Measurements from ENCODE around the gene FAM110A. TPM values are rescaled to one million over a fixed set of nuclear protein-coding genes. Genes with fewer than 3 reads are reported as not detected.

Gene FAM110A
- total and polyA plus RNA-seq, 9 of the 15 experiments (the other 6 are each of a cell fraction or from before 2014, with no cell fraction given): 0.73 to 15.5 (median 3.6) TPM

GRCh38 chr20:870758-871157 is 37.2 kb downstream of the FAM110A start:
- DNase-seq (ENCODE audit: extremely low read depth in 1 of 4, low spot score in 3 of 4) (no peak), FAIRE-seq (no peak), ATAC-seq (no peak)
- TF ChIP-seq RBM25 (IDR thresholded peaks at IDR 0.05; ENCODE audit: low read depth, low read length, severe bottlenecking): peak; percentile 56
- TF ChIP-seq CCNT2 (IDR thresholded peaks at IDR 0.05; ENCODE audit: borderline replicate concordance, extremely low read depth, insufficient read length, low read depth, low read length): no peak
- no peaks in the 10 kb centered on the region for H3K4me1 ChIP-seq (replicated peaks in 1 of 2; ENCODE audit: control insufficient read depth in 2 of 2, insufficient read depth in 2 of 2, low read length in 2 of 2)
- POLR2A ChIA-PET: interaction anchor here (0.6 to 1.3 kb wide), 2 partner anchors 12 to 1175 kb away, joined by 3 read pairs; no protein-coding TSS in a partner anchor
- 3% methylated on average over 3 of the region's 3 CpGs for WGBS (ENCODE audit: insufficient coverage, low coverage, missing lambda C conversion rate)
- no TSS peak for BruUV-seq (replicated peaks)
- in situ Hi-C loops (cut with MboI): no loop called here
- no peak overlapping the region for H2AFZ ChIP-seq (ENCODE audit: low read depth, low read length)
- no peaks in the 10 kb centered on the region for H3K9me3 ChIP-seq (replicated peaks; ENCODE audit: control insufficient read depth, insufficient read depth, low read depth, low read length)
- H3K9ac ChIP-seq (ENCODE audit: insufficient read depth in 1 of 2, low read depth in 2 of 2, low read length in 2 of 2): no peak overlapping the region
- no peaks in the 10 kb centered on the region for H3K36me3 ChIP-seq (ENCODE audit: control insufficient read depth, insufficient read depth, low read length)
- peaks cover 0 to 30% of the 10 kb centered on the region in 2 experiments; a peak in 2 of 5 replicates for H3K27me3 ChIP-seq (ENCODE audit: control insufficient read depth in 2 of 2, insufficient read depth in 2 of 2, low read length in 2 of 2)
- CTCF ChIA-PET (ENCODE audit: low intra/inter-chr PET ratio): no interaction called here
- H3K4me2 ChIP-seq (ENCODE audit: insufficient read depth, low read length): no peak overlapping the region
- no peaks in the 10 kb centered on the region for H3K79me2 ChIP-seq (ENCODE audit: control insufficient read depth, insufficient read depth, low read length)
- H3K27ac ChIP-seq (ENCODE audit: extremely low read depth, low read depth, low read length): no peak overlapping the region
- H3K9me1 ChIP-seq (ENCODE audit: control insufficient read depth, insufficient read depth, low read length): no peaks in the 10 kb centered on the region
- intact Hi-C loops (cut with micrococcal nuclease): no loop called here
- H3K4me3 ChIP-seq: no peak overlapping the region
- no peaks in the 10 kb centered on the region for H4K20me1 ChIP-seq (replicated peaks; ENCODE audit: control insufficient read depth, insufficient read depth, low read length)

- H3K79me2 ChIP-seq (ENCODE audit: control insufficient read depth, insufficient read depth, low read length): no peaks in the 10 kb centered on the region
- BruUV-seq (replicated peaks): no TSS peak
- H3K9ac ChIP-seq (ENCODE audit: insufficient read depth in 1 of 2, low read depth in 2 of 2, low read length in 2 of 2): no peak overlapping the region
- ChIA-PET POLR2A (no interaction called here), CTCF (ENCODE audit: low intra/inter-chr PET ratio) (no interaction called here)
- H3K4me2 ChIP-seq (ENCODE audit: insufficient read depth, low read length): no peak overlapping the region
- in situ Hi-C loops (cut with MboI) (no loop called here), intact Hi-C loops (cut with micrococcal nuclease) (no loop called here)
- H3K27me3 ChIP-seq (ENCODE audit: control insufficient read depth in 2 of 2, insufficient read depth in 2 of 2, low read length in 2 of 2): peaks cover 0 to 30% of the 10 kb centered on the region in 2 experiments; a peak in 2 of 5 replicates
- no peaks in the 10 kb centered on the region for H3K9me3 ChIP-seq (replicated peaks; ENCODE audit: control insufficient read depth, insufficient read depth, low read depth, low read length)
- H3K9me1 ChIP-seq (ENCODE audit: control insufficient read depth, insufficient read depth, low read length): no peaks in the 10 kb centered on the region
- no peak overlapping the region for H3K27ac ChIP-seq (ENCODE audit: extremely low read depth, low read depth, low read length)
- DNase-seq (ENCODE audit: extremely low read depth in 1 of 4, low spot score in 3 of 4) (no peak), ATAC-seq (no peak), FAIRE-seq (no peak)
- no peaks in the 10 kb centered on the region for H4K20me1 ChIP-seq (replicated peaks; ENCODE audit: control insufficient read depth, insufficient read depth, low read length)
- no peak overlapping the region for H3K4me3 ChIP-seq
- no peak overlapping the region for H2AFZ ChIP-seq (ENCODE audit: low read depth, low read length)
- H3K36me3 ChIP-seq (ENCODE audit: control insufficient read depth, insufficient read depth, low read length): no peaks in the 10 kb centered on the region
- H3K4me1 ChIP-seq (replicated peaks in 1 of 2; ENCODE audit: control insufficient read depth in 2 of 2, insufficient read depth in 2 of 2, low read length in 2 of 2): no peaks in the 10 kb centered on the region
- no peak for TF ChIP-seq NR2C2 (CRISPR knock-in tag; IDR thresholded peaks at IDR 0.05)
- no peak for TF ChIP-seq NR2C2 (tag; IDR thresholded peaks at IDR 0.05)
- no peak for TF ChIP-seq MBD1 (CRISPR knock-in tag; IDR thresholded peaks at IDR 0.05)
- no peak for TF ChIP-seq ZNF436 (CRISPR knock-in tag; IDR thresholded peaks at IDR 0.05)
- no peak for TF ChIP-seq ESRRB (CRISPR knock-in tag; IDR thresholded peaks at IDR 0.05; ENCODE audit: borderline replicate concordance)
- no peak for TF ChIP-seq ZSCAN29 (IDR thresholded peaks at IDR 0.05)
- no peak for TF ChIP-seq CBFA2T3 (IDR thresholded peaks at IDR 0.05)
- TF ChIP-seq RBM17 (IDR thresholded peaks at IDR 0.05; ENCODE audit: borderline replicate concordance, low read depth, low read length): no peak
- no peak for TF ChIP-seq FOXJ3 (CRISPR knock-in tag; IDR thresholded peaks at IDR 0.05)
- TF ChIP-seq ZBTB34 (CRISPR knock-in tag; IDR thresholded peaks at IDR 0.05): no peak
- TF ChIP-seq CCAR2 (IDR thresholded peaks at IDR 0.05; ENCODE audit: low read depth, low read length): no peak
Measured at GRCh38 chr20:871436-871835, 37.9 kb downstream of the FAM110A start.
